HG03342 (cell line): Measurements from ENCODE around the gene LRRK1.
A peak's percentile ranks its signal among the peaks of the same experiment; 100 is the strongest.

Experiments used
- ATAC-seq: cut with Tn5 transposase; IDR thresholded peaks from one replicate; pipeline ENCODE4 v1.9.1; 2021; ENCODE audit warnings: mild to moderate bottlenecking, moderate library complexity; ENCODE audit not compliant: unreplicated experiment

LRRK1 gene

DNA sequence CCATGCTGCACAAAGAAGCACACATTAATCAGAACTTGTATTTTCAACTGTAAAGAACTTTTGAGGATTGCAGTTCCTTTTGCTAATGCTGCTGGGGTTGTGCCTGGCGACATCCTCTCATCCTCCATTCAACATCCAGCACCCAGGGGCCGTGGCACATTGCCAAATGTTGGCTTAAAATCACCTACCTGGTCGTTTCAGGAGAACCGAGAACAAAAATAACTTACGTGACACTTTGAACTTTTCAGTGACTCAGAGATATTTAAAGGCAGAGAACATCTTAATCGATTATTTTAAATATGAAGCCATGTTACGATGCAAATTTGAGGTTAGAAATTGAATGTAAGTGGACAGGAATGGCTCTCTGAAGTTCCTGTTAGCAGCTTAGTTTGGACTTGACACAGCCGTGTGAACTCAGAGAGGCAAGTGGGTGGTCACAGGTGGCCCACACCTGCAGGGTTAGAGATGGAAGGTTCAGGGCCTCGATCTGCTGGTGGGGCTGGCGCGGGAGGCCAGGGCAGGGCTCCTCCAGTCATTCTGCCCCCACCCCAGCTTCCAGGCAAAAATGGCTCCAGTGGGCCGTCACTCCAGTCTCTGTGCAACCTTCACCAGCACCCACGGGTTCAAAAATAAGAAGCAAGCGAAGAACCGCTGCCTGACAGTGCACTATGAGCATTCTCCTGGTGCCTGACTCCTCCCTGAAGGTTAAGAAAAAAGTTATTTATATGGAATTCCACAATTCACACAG lies 12.2 kb downstream of the LRRK1 start:
- ATAC-seq, result no peak

DNA sequence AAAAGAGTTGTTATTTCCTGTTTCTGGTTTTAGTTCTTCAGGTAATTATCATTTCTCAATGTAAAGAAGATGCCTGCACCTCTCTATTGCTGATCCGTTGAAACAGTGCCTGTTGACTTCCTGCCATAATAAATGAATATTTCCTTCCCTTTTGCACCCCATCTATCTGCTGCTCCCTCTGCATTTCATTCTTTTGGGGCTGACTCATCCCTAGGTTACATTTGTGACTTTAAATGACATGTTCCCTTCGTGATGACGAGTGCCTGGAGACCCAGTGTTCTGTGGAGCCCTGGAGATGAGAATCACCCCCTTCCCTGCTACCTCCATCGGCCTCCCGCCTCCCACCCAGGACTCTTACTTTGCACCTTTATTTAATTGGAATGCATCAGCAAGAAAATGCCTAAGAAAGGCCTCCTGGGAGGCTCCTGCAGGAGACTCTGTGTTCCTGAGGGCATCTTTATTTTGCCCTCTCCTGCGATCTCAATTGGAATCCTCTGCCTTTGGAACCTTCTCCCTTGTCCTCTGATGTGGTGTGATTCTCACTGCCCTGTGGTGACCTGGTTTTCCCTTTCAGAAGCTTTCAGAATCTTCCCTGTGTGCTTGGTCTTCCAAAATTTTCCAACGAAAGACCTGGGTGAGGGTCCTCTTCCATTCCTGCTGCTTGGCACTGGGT lies 13.7 kb downstream of the LRRK1 start:
- ATAC-seq, result no peak

DNA sequence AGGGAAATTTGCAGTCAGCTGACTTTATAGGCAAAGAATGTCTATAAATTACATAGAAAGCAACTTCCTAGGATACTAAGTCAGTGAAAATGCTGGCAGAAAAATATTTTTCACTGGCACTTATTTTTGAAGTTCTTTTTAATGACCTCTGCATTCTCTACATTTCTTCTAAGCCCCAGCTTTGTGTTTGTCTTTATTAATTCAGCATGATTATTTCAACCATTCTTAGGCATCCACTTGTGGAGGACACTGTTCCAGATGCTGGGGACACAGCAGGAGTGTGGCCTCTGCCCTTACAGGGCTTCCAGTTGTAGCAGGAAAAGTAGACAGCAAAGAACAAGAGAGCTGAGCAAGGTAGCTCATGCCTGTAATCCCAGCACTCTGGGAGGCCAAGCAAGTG lies 15.0 kb downstream of the LRRK1 start:
- ATAC-seq, result no peak

DNA sequence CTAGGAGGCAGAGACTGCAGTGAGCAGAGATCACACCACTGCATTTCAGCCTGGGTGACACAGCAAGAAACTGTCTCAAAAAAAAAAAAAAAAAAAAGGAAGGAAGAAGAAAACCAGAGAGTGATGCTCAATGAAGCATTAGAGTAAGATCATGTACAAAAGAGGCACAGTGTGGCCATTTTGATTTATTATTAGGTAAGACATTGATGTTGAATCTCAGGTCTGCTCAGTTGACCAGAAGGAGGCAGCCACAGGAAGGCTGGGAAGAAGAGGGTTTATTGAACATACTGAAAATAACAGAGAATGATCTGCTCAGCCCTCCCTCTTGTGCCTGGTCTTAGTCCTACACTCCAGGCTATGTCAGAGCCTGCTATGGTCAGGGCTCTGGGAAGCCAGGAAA lies 15.6 kb downstream of the LRRK1 start:
- no peak for ATAC-seq

DNA sequence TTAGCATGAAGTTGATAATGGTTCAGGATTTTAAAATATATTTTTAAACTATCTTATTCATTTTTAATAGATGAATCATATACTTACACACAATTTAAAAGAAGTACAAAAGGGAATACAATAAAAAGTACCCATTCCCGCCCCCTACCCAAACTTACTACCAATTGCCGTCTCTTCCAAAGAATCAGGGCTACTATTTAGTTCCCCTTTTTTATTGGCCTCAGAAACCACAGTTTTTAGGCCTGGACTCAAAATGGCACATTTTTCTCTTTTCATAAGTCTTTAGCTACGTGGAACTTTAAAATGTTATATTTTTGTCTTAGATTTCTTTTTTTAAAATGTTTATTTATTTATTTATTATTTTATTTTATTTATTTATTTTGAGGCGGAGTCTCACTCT lies 18.0 kb downstream of the LRRK1 start:
- no peak for ATAC-seq

DNA sequence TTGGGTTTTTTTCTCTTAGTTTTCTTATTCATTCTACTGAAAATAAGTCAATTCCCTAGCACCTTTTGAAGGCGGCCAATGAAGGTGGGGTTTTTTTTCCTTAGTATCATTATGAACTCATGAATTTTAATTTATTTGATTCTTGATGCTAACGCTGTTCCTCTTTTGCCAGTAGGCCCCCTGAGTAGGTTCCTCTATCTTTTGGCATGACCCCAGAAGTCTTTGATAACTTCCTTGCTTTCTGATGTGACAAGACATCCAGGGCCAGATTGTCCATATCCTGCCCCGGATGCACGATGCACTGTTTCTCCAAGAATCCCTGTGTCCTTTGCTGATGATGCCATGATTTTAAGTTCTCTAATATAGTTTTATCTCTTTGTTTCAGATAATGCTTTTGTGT lies 20.6 kb downstream of the LRRK1 start:
- ATAC-seq, result no peak

DNA sequence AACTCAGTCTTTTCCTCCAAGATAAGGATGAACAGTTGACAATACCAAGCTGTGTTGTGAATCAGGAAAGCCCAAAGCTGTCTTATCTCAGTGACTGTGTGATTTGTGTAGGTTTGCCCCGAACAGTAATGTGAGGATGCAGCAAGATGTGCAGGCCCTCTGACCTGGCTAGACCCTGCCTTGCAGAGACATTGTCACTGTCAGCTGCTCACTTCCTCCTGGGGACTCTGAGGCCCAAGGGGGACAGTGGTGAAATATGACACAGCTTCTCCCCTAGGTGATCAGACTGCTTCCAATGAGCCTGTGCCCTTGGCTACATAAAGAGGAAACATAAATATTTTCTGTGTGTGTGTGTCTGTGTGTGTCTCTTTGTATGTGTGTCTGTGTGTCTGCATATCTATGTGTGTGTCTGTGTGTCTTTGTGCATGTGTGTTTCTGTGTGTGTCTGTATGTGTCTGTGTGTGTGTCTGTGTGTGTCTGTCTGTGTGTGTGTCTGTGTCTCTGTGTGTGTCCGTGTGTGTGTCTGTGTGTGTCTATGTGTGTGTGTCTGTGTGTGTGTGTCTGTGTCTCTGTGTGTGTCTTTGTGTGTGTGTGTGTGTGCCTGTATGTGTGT lies 21.7 kb downstream of the LRRK1 start:
- ATAC-seq, result peak; percentile 85

DNA sequence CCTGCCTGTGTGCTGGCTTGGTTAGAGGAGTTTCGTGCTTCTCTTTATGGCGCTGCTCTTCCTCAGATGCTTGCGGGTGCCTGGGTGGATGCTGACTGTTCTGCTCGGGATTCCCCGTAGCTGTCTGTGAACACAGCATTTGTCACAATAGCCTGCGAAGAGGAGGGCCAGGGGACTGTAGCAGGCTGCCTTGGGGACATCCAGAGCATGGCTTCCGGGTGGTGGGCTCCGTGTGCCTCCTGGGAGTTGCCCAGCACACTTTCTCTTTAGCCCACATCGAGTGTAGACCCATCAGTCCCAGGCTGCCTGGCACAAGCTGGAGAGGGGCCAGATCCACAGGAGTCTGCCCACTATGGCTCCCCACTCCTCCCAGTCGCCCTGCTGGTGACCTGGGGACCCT lies 22.4 kb downstream of the LRRK1 start:
- ATAC-seq, result peak; percentile 69

DNA sequence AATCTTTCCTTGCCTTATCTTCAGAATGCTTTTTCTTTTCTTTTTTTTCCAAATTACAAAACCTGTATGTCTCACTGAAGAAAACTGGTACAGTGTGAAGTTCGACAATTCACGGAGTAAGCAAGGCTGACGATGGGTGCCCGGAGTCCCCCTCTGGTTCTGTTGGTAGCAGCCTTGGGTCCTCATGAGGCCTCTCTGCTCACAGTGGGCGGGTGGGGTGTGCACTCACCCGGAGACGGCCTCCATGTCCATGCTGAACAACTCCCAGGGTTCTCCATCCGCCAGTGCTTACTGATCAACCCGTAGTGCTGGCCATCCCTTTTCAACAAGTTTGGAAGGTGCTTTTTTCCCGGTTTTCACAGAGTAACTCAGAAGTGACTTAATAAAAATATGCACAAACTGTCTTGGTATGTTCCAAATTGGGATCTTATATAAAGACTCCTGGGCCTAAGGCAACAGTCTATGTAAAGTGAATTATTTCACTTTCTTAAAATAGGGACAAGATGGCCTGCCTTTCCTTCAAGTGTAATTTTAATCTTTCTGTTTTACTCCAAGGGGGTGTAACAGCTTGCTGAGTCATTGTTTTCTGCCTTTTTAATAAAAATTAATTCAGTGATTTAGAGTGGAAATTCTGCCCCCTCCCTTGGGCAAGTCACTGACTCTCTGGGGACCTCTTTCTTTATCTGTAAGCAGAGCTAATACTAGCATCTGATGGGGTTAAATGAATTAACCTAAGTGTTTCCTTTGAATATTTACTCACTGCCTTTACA lies 23.7 kb downstream of the LRRK1 start:
- ATAC-seq, result no peak

DNA sequence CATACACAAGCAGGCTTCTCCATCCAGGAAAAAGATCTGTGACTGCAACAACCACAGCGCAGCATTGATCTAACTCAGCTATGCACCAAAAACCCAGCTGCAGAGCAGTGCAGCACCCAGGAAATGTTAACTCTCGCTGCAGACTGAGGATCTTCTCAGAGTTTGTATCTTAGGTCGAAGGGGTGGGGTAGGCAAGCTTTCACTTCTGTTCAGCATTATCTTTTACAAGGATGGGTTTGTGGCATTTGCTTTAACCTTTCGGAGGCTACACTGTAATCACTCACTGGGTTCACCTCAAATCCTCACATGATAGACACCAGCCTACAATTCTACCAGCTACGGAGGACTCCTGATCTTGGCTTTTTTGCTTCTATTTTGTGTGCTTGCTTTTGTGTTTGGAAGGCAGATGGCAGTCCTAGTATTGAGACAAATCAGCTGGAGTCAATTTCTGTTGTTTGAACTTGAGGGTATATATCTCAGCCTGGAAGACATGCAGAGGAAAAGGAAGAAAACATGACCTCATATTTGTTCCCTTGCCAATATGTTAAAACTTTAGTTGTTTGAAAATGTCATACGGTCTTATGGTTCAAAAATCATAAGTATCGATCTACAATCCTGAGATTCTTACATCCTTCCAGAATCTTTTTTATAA lies 25.2 kb downstream of the LRRK1 start:
- no peak for ATAC-seq

DNA sequence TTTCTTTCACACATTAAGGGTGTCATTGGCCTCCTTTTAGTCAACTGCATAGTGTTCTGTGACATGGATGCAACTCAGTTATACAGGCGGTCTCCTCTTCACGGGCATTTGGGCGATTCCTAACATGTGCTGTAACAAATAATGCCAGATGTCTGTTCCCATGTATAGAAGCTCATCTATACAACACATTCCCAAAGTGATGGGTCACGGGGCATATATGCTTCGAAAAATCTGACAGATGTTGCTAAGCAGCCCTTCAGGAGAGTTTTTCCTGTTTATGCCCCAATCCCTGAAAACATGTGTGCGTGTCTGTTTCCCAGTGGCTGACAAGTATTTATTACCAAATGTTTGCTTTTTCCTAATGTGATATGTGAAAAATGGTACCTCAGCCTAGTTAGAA lies 25.8 kb downstream of the LRRK1 start:
- ATAC-seq, result no peak

DNA sequence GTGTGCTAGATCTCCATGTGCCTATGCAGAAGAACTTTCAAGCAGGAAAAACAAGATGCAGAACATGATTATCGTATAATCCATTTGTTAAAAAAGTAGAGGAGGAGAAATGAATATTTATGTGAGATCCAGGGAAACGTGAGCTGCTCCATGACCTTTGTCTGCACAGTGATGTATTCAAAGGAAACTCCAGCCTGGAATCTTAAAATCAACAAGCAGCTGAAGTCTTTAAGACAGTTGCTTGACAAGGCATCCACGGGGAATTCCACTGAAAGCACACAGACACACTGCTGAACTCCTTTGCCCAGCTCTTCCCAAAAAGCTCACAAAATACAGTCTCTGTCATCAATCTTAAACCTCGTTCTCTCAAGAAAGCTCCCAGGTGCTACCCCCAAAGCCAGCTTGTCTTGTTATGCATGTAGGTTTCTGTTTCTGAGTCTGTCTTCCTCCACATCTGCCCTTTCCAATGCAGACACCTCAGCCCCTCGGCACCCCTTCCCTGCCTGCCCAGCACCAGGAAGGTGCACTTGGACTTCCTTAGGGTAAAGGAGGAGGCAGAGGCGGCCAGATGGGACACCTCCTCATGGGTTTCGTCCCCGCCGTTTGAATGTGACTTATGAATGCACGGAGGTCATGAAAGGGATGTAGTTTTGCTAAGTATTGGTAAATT lies 28.7 kb downstream of the LRRK1 start:
- peak; percentile 70 for ATAC-seq

DNA sequence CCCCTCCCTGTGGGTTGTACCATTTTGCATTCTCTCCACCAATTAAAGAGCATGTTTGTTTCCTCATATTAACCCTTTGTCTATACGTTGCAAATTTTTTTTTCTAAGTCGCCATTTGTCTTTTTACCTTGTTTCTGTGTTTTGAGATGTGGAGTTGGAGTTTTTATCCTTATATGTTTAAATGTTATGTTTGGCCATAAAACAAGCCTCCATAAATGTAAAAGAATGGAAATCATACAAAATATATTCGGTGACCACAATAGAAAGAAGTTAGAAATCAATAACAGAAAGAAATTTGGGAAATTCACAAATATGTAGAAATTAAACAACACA lies 29.2 kb downstream of the LRRK1 start:
- peak; percentile 39 for ATAC-seq

DNA sequence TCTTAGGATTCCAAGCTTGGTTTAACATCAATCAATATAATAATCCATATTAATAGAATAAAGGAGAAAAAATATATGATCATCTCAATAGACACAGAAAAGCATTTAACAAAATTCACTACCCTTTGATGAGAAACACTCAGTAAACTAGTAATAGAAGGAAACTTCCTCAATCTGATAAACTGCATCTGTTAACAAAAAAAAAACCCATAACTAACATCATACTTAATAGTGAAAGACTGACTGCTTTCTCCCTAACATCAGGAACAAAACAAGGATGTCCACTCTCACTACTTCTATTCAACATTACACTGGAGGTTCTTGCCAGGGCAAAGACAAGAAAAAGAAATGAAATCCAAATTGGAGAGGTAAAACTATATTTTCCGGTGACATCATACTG lies 30.5 kb downstream of the LRRK1 start:
- no peak for ATAC-seq

DNA sequence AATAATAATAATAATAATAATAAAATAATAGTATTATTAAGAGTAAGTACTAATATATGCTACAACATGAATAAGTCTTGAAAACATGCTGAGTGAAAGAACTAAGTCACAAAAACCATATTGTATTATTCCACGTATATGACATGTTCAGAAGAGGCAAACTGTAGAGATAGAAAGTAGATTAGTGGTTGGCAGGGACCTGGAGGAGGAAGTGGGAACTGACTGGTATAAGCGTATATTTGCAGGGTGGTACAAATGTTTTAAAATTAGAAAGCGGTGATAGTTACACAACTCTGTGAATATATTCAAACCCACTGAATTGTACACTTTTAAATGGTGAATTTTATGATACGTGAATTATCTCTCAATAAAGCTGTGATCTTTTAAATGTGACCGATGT lies 32.8 kb downstream of the LRRK1 start:
- no peak for ATAC-seq

DNA sequence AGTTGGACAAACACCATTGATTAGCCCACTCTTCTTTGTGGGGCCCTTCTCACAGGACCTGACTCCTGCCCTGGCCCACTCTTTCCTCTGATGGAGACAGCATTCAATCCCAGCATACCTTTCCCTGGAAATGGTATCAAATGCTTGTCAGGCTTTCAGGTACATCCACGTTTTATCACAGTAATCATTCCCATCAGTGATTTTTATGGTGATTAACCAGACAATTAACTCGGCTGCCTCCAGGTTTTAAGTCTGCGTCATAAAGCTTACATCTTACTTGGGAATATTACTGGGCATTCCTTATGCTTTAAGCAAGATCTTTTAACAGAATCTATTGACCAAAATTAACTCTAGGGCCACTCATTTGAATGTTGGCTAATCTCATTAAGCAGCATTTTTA lies 33.4 kb downstream of the LRRK1 start:
- no peak for ATAC-seq

DNA sequence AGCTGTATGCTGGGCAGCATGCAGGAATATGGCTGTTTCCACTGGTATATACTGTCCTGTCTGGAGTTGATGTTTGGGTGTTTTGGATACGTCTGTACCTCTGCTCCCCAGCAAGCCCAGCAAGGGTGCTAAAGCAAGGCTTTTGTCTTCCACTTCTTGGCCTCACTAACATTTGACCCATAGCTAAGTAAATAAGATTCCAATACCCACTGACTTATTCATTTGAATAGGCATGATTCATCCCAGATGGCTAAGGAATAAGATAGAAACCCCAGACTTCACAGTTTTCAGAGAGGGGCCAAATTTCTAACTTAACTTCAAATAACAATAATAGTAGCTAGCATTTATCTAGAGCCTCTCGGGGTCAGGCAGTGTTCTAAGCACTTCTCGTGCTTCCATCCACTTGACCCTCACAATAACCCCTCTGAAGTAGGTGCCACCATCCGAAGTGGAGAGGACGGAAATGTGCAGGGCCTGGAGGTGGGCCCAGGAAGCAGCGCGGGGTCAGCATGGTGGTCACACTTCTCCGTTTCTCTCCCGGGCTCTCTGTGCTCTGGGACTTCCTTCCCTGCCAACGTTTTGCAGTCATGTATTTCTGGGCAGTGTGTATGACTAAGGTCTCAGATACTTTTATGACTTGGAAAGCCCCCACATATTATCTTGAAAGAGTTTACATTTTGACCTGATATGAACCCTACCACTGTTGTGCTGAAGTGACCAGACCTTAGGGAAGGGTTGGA lies 39.3 kb downstream of the LRRK1 start:
- no peak for ATAC-seq

DNA sequence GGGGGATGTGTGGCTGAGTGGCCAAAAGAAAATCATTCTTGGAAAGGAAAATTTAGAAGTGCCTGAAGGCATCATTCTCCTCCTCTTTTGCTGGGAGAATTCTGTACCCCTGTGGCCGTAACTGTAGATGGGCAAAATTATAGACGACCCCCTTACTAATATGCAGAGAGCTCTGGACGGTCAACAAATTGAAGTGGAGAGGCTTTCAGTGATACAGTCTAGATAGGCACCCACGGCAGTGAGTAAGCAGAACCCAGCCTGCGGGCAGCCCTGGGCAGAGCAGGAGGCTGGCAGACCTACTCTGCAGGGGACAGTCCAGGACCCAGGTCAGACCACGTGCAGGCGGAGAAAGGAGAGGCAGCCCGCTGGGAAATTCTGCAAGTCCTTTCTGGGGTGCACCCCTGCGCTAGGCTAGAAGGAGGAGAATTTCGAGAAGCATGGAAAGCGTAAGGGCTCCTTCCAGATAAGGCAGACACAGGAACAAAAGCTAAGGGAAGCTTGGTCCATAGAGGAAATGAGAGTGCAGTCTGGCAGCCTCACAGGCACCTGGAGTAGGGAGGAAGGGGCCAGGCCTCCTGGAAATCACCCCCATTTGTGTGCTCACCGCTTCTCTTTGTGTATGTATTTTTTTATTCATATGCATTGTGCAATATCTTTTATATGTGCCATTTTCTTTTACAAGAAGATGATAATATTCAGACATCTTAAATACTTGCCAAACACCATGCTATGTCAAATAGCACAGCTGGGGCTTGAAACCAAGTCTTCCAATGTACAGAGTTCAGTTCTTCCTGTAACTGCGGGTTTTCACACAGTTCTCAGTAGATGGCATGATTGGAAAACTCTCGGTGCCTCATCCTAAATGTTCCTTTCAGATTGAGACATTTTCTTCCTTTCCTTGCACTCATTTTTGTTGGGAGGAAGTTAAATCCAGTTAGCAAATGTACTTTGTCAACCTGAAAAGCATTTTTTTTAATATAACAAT lies 40.2 kb downstream of the LRRK1 start:
- ATAC-seq, result no peak

DNA sequence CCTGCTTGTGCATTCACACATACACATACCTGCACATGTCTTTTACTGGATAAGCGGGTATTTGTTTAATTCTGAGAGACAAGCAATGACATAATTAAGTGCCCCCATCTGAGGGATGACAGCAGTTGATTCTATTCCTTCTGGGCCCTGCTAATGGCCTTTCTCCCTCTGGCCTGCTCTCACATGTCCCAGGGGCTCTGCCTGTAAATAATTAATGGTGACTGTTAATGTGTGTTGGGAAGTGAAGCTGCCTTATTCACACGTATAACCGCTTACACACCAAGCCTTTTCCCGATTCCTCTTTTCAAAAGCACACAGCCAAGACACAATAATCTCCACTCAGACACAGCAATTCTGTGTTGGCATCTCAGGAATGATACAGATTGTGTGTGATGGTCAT lies 47.8 kb downstream of the LRRK1 start:
- peak; percentile 87 for ATAC-seq
